Stimulated activated CD4-positive, alpha-beta T cell treated with anti-CD3 and anti-CD28 coated beads, Interleukin-4, amount 100 ng/mL, for 4 hours (primary cell): Measurements from ENCODE around the gene EMC8.
A peak's percentile ranks its signal among the peaks of the same experiment; 100 is the strongest.
"Not testable (repeated sequence)": the region's sequence is repeated elsewhere in the genome, so short reads cannot be mapped to it uniquely, and the experiment has no call there.

Experiments
- DNase-seq, 2 experiments: peaks; one replicate each; pipeline ENCODE4 v3.0.0-alpha.2; 2020

The EMC8 gene

GRCh38 chr16:85812031-85812807 is 12.9 kb upstream of the EMC8 start:
- DNase-seq, result no peak

- no peak for DNase-seq
Measured at GRCh38 chr16:85810742-85811115, 11.4 kb upstream of the EMC8 start.

GRCh38 chr16:85810097-85810741 is 10.9 kb upstream of the EMC8 start:
- no peak for DNase-seq

- no peak for DNase-seq
Measured at GRCh38 chr16:85809645-85810044, 10.3 kb upstream of the EMC8 start.

- DNase-seq, result no peak
Measured at GRCh38 chr16:85808926-85809325, 9.6 kb upstream of the EMC8 start.

- not testable (repeated sequence) for DNase-seq
Measured at GRCh38 chr16:85808104-85808503, 8.8 kb upstream of the EMC8 start.

GRCh38 chr16:85807340-85807739 is 8.0 kb upstream of the EMC8 start:
- not testable (repeated sequence) for DNase-seq

- DNase-seq, result no peak
Measured at GRCh38 chr16:85806539-85806938, 7.2 kb upstream of the EMC8 start.

- no peak for DNase-seq
Measured at GRCh38 chr16:85805442-85806045, 6.2 kb upstream of the EMC8 start.

GRCh38 chr16:85803570-85803969 is 4.2 kb upstream of the EMC8 start:
- no peak for DNase-seq

- peak in 1 of 2 experiments; percentile 12 for DNase-seq
Measured at GRCh38 chr16:85800321-85800669, 951 bp upstream of the EMC8 start.

- peak; percentile 10 to 22 for DNase-seq
Measured at GRCh38 chr16:85798901-85799496, 345 bp downstream of the EMC8 start.

- no peak for DNase-seq
Measured at GRCh38 chr16:85798283-85798776, 1.0 kb downstream of the EMC8 start.

GRCh38 chr16:85796599-85796998 is 2.7 kb downstream of the EMC8 start:
- no peak for DNase-seq

GRCh38 chr16:85796152-85796551 is 3.2 kb downstream of the EMC8 start:
- DNase-seq, result no peak

- DNase-seq, result no peak
Measured at GRCh38 chr16:85794696-85795095, 4.6 kb downstream of the EMC8 start.

- DNase-seq, result no peak
Measured at GRCh38 chr16:85793662-85794298, 5.6 kb downstream of the EMC8 start.

GRCh38 chr16:85789773-85790172 is 9.6 kb downstream of the EMC8 start:
- DNase-seq, result no peak

GRCh38 chr16:85788819-85789218 is 10.5 kb downstream of the EMC8 start:
- no peak for DNase-seq

- DNase-seq, result no peak
Measured at GRCh38 chr16:85785927-85786326, 13.4 kb downstream of the EMC8 start.

- no peak for DNase-seq
Measured at GRCh38 chr16:85784813-85785212, 14.5 kb downstream of the EMC8 start.

- DNase-seq, result no peak
Measured at GRCh38 chr16:85783441-85783840, 15.9 kb downstream of the EMC8 start.

- no peak for DNase-seq
Measured at GRCh38 chr16:85782451-85782850, 16.9 kb downstream of the EMC8 start.
